Jurkat, Clone E6-1 (cell line): ENCODE data around the gene CCDC38.

Experiments
- DNase-seq: peaks from one replicate; pipeline ENCODE4 v3.0.0-alpha.2; 2011; ENCODE audit warnings: low read depth, low spot score
- H3K4me3 ChIP-seq: 2 replicates; pipeline ENCODE4 v1.5.1; 2011; ENCODE audit warnings: mild to moderate bottlenecking, low read length, control low read depth, moderate library complexity

CCDC38 gene

DNA sequence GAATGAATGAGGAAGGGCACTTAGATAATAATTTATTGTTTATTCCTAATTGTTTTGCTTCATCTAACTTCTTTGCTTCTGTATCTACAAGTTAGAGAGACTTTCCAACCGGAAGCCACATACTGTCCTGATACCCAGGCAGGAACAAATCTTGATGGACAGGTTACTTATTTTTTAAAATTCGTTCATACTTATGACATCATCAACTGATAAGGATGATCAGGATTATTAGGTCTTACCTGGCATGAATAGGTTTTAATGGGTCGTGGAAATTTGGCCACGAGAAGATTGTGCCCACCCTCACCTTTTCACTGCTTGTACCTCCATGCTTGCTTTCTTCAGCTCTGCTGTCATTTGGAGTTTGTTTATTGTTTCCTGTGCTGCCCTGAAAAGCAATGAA lies 44.3 kb downstream of the CCDC38 start:
- H3K4me3 ChIP-seq = no peak overlapping the region
- DNase-seq = no peak

DNA sequence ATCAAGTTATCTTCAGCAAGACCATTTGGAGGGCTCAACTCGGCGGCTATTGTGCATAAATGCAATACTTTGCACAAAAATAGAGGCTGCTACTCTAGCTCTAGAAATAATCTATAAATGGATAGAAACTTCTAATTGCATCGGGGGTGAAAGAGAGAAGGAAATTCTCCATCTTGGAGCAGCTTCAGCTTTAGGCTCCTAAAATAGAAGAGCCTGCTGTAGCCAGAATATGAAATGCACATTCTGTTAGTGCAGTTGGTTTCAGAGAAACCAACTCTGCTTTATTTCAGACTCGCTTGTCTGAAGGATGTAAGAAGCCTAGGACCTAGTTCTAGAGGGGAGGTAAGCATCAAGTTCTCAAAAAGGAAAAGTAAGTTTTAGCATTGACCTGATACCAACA lies 45.6 kb downstream of the CCDC38 start:
- no peak overlapping the region for H3K4me3 ChIP-seq
- no peak for DNase-seq

DNA sequence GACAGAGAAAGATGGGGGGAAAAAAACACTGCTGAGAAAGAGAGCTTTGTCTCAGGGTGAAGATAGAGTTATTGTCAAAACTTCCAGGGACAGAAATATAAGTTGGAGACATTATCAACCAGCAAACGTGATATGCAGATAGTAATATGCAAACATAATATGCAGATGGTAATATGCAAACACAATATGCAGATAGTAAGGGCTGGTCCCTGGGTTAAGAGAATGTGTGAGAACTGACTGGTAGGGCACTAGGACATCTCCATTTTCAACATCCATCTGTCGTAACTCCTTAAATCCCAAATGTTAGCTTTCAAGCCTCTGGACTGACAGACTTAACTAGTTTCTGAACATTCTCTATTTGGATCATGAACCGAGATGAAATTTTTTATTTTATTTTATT lies 51.5 kb downstream of the CCDC38 start:
- DNase-seq = no peak
- H3K4me3 ChIP-seq = no peak overlapping the region

DNA sequence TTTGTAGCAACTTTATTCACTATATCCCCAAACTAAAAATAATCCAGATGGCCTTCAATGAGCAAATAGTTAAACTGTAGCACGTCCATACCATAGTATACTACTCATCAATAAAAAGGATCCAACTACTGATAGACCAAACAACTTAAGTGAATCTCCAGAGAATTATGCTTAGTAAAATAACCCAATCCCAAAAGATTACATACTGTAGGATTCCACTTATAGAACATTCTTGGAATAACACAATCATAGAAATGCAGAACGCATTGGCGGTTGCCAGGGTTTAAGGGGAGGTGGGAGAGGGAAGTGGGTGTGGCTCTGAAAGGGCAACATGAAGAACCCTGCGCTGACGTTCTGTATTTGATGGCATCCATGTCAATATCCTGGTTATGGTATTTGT lies 55.1 kb downstream of the CCDC38 start:
- no peak overlapping the region for H3K4me3 ChIP-seq
- no peak for DNase-seq

- no peak for DNase-seq
Measured at GRCh38 chr12:95884998-95885397, 57.4 kb downstream of the CCDC38 start.

GRCh38 chr12:95882873-95883272 lies 59.5 kb downstream of the CCDC38 start:
- DNase-seq = no peak
- H3K4me3 ChIP-seq = no peak overlapping the region

More at GRCh38 chr12:95884998-95885397, 57.4 kb downstream of the CCDC38 start:
- no peak overlapping the region for H3K4me3 ChIP-seq

GRCh38 chr12:95882080-95882479 lies 60.3 kb downstream of the CCDC38 start:
- no peak overlapping the region for H3K4me3 ChIP-seq
- DNase-seq = no peak

- no peak for DNase-seq
Measured at GRCh38 chr12:95881331-95881955, 61.0 kb downstream of the CCDC38 start.

DNA sequence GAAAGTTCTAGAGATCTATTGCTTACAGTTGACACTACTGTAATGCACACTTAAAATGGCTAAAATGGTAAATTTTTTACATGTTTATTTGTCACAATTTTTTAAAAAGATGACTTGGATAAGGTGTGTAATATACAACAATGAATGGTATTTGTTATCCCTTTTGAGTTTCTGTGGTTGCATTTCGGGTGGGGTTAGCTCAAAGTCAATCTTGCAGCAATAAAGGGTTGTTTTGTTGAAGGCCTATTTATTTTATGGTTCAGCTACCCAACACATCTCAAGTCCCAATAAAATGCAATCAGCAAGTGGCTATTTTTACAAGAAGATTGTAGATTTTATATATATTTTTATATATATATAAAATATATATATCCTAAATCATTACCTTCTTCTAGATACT lies 61.5 kb downstream of the CCDC38 start:
- no peak overlapping the region for H3K4me3 ChIP-seq
- no peak for DNase-seq

More at GRCh38 chr12:95881331-95881955, 61.0 kb downstream of the CCDC38 start:
- no peak overlapping the region for H3K4me3 ChIP-seq

- no peak overlapping the region for H3K4me3 ChIP-seq
- DNase-seq = no peak
Measured at GRCh38 chr12:95877622-95878021, 64.8 kb downstream of the CCDC38 start.

- no peak overlapping the region for H3K4me3 ChIP-seq
- DNase-seq = no peak
Measured at GRCh38 chr12:95874452-95874851, 68.0 kb downstream of the CCDC38 start.

DNA sequence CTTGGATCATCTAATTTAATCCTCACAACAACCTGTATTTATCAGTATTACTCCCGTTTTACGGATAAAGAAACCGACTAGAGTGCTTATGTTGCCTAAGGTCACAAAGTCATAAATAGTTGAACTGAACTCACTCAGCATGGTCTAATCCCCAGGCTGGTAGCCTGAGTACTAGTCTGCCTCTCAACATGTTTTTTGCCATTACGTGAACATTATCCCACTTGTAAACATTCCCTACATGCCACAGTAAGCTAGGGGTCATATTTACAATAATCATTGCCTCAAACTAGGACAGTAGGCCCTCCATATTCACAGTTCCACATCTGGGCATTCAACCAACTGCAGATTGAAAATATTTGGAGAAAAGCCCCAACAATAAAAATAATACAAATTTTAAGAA lies 71.5 kb downstream of the CCDC38 start:
- DNase-seq = no peak

GRCh38 chr12:95863337-95863736 lies 79.1 kb downstream of the CCDC38 start:
- no peak for DNase-seq
- H3K4me3 ChIP-seq = no peak overlapping the region

More for the DNA sequence above, 71.5 kb downstream of the CCDC38 start:
- no peak overlapping the region for H3K4me3 ChIP-seq

GRCh38 chr12:95862038-95862437 lies 80.4 kb downstream of the CCDC38 start:
- no peak for DNase-seq
- no peak overlapping the region for H3K4me3 ChIP-seq

- peak overlapping the region; percentile 98 for H3K4me3 ChIP-seq
- DNase-seq = no peak
Measured at GRCh38 chr12:95859947-95860850, 82.2 kb downstream of the CCDC38 start.

- no peak for DNase-seq
- peak overlapping the region; percentile 98 for H3K4me3 ChIP-seq
Measured at GRCh38 chr12:95859344-95859816, 83.0 kb downstream of the CCDC38 start.

GRCh38 chr12:95858451-95859343 lies 83.7 kb downstream of the CCDC38 start, which contains the start of gene SNRPF:
SNRPF (plus strand) TSS chr12:95858952; CDS start chr12:95859074, 122 bp downstream.
- peak; percentile 94 for DNase-seq
- peak within 1 kb of the TSS; percentile 98 for H3K4me3 ChIP-seq

DNA sequence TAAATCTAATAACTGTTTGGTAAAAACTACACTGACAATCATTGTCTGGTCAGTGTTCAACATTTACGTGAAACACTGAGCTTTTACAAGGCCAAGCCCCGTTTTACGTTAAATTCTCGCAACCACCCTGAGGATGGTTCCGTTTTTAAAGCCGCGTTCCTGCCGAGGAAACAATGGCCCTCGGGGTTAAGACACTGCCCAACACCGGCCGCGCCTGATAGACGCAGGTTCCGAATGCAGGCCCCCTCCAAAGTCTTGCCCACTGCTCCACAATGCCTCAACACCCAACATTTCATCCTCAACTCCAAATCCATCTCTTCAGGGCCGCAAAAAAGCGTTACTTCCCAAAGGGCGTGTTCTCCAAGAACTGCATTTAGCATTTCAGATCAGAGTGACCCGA lies 84.6 kb downstream of the CCDC38 start:
- no peak overlapping the region for H3K4me3 ChIP-seq
- DNase-seq = no peak

DNA sequence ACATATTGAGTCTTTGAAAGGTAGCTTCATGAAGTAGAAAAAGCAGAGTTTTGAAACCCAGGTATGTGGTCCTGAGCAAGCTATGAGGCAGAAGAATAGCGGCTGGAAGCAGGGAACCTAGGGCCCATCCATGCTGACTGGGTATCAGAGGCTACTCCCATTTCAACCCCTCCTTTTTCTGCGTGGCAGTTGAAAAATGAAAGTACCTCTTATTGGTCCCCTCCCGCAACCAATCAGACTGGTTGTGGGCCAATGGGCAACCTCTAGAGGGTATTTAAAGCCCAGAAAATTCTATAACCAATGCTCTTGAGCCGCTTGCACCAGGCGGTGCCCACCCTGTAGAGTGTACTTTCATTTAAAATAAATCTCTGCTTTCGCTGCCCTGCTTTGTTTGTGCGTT lies 85.3 kb downstream of the CCDC38 start:
- H3K4me3 ChIP-seq = no peak overlapping the region

More for the DNA sequence above, 85.3 kb downstream of the CCDC38 start:
- DNase-seq = no peak
